ENCODE results near the gene UTS2. TPM values are rescaled to one million over a fixed set of nuclear protein-coding genes. Genes with fewer than 3 reads are reported as not detected.

UTS2 gene
- total and polyA plus RNA-seq, 9 of the 15 experiments (the other 6 are each of a cell fraction or from before 2014, with no cell fraction given): 0.22 to 0.29 TPM; not detected in 7

- no peaks in the 10 kb centered on the region for H3K9me3 ChIP-seq (replicated peaks; ENCODE audit: control insufficient read depth, insufficient read depth, low read depth, low read length)
- H3K4me3 ChIP-seq: no peak overlapping the region
- DNase-seq (ENCODE audit: extremely low read depth in 1 of 4, low spot score in 3 of 4): no peak
- intact Hi-C loops (cut with micrococcal nuclease): no loop called here
- H2AFZ ChIP-seq (ENCODE audit: low read depth, low read length): no peak overlapping the region
- no peak overlapping the region for H3K4me2 ChIP-seq (ENCODE audit: insufficient read depth, low read length)
- H3K9me1 ChIP-seq (ENCODE audit: control insufficient read depth, insufficient read depth, low read length): no peaks in the 10 kb centered on the region
- ChIA-PET CTCF (ENCODE audit: low intra/inter-chr PET ratio) (no interaction called here), POLR2A (no interaction called here)
- H3K36me3 ChIP-seq (ENCODE audit: control insufficient read depth, insufficient read depth, low read length): peaks cover 21% of the 10 kb centered on the region; the same call in 2 of the 3 replicates
- 86% methylated on average over 8 of the region's 8 CpGs for WGBS (ENCODE audit: insufficient coverage, low coverage, missing lambda C conversion rate)
- no peak overlapping the region for H3K27ac ChIP-seq (ENCODE audit: extremely low read depth, low read depth, low read length)
- FAIRE-seq: no peak
- no peaks in the 10 kb centered on the region for H4K20me1 ChIP-seq (replicated peaks; ENCODE audit: control insufficient read depth, insufficient read depth, low read length)
- no peaks in the 10 kb centered on the region for H3K27me3 ChIP-seq (ENCODE audit: control insufficient read depth in 2 of 2, insufficient read depth in 2 of 2, low read length in 2 of 2)
- no TSS peak for BruUV-seq (replicated peaks)
- no peak for TF ChIP-seq HNRNPK (IDR thresholded peaks at IDR 0.05; ENCODE audit: low read depth, low read length, poor library complexity, severe bottlenecking)
- TF ChIP-seq NCOA2 (IDR thresholded peaks at IDR 0.05; ENCODE audit: partially characterized antibody in 2 of 2): no peak
- TF ChIP-seq SMARCB1 (IDR thresholded peaks at IDR 0.05; ENCODE audit: insufficient read length, low read depth): no peak
- TF ChIP-seq JUND (IDR thresholded peaks at IDR 0.05; ENCODE audit: borderline replicate concordance, low read depth, low read length): no peak
- TF ChIP-seq JUND (tag; IDR thresholded peaks at IDR 0.05; ENCODE audit: borderline replicate concordance, low read depth, low read length): no peak
- TF ChIP-seq SRSF9 (IDR thresholded peaks at IDR 0.05; ENCODE audit: borderline replicate concordance, low read depth, low read length): no peak
- no peak for TF ChIP-seq KLF10 (CRISPR knock-in tag; IDR thresholded peaks at IDR 0.05)
- no peak for TF ChIP-seq EZH2 (IDR thresholded peaks at IDR 0.05; ENCODE audit: borderline replicate concordance, low read depth, low read length)
- TF ChIP-seq USF1 (CRISPR knock-in tag; IDR thresholded peaks at IDR 0.05): no peak
- TF ChIP-seq NONO (IDR thresholded peaks at IDR 0.05; ENCODE audit: low read depth in 2 of 2, low read length in 1 of 2): no peak
- TF ChIP-seq ESRRA (IDR thresholded peaks at IDR 0.05; ENCODE audit: borderline replicate concordance, low read depth): no peak
- TF ChIP-seq HNRNPUL1 (IDR thresholded peaks at IDR 0.05; ENCODE audit: low read length): no peak
- TF ChIP-seq CBX1 (IDR thresholded peaks at IDR 0.05; ENCODE audit: low read depth): no peak
- no peak for TF ChIP-seq ZNF398 (CRISPR knock-in tag; IDR thresholded peaks at IDR 0.05)
- TF ChIP-seq BACH1 (tag; IDR thresholded peaks at IDR 0.05): no peak
- no peak for ATAC-seq
- in situ Hi-C loops (cut with MboI): no loop called here
- no peak overlapping the region; a peak in 1 of 4 replicates for H3K9ac ChIP-seq (ENCODE audit: insufficient read depth in 1 of 2, low read depth in 2 of 2, low read length in 2 of 2)
- H3K4me1 ChIP-seq (replicated peaks in 1 of 2; ENCODE audit: control insufficient read depth in 2 of 2, insufficient read depth in 2 of 2, low read length in 2 of 2): peaks cover 0 to 4% of the 10 kb centered on the region in 2 experiments; a peak in 2 of 5 replicates
- peaks cover 39% of the 10 kb centered on the region for H3K79me2 ChIP-seq (ENCODE audit: control insufficient read depth, insufficient read depth, low read length)
Measured at GRCh38 chr1:7824701-7825100, 28.2 kb downstream of the UTS2 start.

Measured in K562 (cell line).